IMR-90 (cell line): Measurements from ENCODE around the gene EMC9. TPM values are rescaled to one million over a fixed set of nuclear protein-coding genes. Genes with fewer than 3 reads are reported as not detected.

Experiments
- ATAC-seq: fragments of 200-7000 bp; cut with Tn5 transposase; 2 replicates; pipeline ENCODE4 v1.9.1; 2020; ENCODE audit warnings: low read depth, mild to moderate bottlenecking, moderate library complexity
- BruUV-seq: library from RNA; stranded (reverse); fragments of 400-500 nt; replicated peaks from 2 replicates; lab custom pipeline; 2021; lab: Mats Ljungman, UMichigan
- CTCF ChIA-PET: fragments of 300-600 bp; formaldehyde crosslinking; extraction: SDS; loops from one replicate; lab custom pipeline; 2021; ENCODE audit warnings: antibody characterized with exemption; lab: Yijun Ruan, JAX
- POLR2A ChIA-PET: fragments of 300-600 bp; sonication (Branson Sonifier 250); formaldehyde crosslinking; loops from one replicate; lab custom pipeline; 2022; ENCODE audit warnings: antibody characterized with exemption; ENCODE audit not compliant: unreplicated experiment; lab: Charles Lee
- DNase-seq: peaks from one replicate; pipeline ENCODE4 v3.0.0; 2013
- H2AFZ ChIP-seq: replicated peaks from 2 replicates; pipeline ENCODE3; 2013; ENCODE audit warnings: low read length, mild to moderate bottlenecking; ENCODE audit not compliant: poor library complexity
- H2AK5ac ChIP-seq: 2 replicates; pipeline ENCODE4 v1.6.1; 2013; ENCODE audit warnings: low read depth, low read length, inconsistent platforms
- H2AK9ac ChIP-seq: replicated peaks from 2 replicates; pipeline ENCODE3; 2013; ENCODE audit warnings: mild to moderate bottlenecking, low read depth, low read length, moderate library complexity; ENCODE audit not compliant: poor library complexity
- H2BK120ac ChIP-seq: 2 replicates; pipeline ENCODE4 v1.6.1; 2013; ENCODE audit warnings: low read depth, low read length, inconsistent platforms
- H2BK15ac ChIP-seq: 3 replicates; pipeline ENCODE4 v1.6.1; 2013; ENCODE audit warnings: low read depth, low read length, inconsistent platforms
- H2BK20ac ChIP-seq: 2 replicates; pipeline ENCODE4 v1.6.1; 2013; ENCODE audit warnings: low read depth, mild to moderate bottlenecking, inconsistent platforms, low read length, moderate library complexity
- H2BK5ac ChIP-seq: 2 replicates; pipeline ENCODE4 v1.6.1; 2013; ENCODE audit warnings: mild to moderate bottlenecking, low read depth, low read length, inconsistent platforms; ENCODE audit not compliant: poor library complexity, severe bottlenecking
- H3K14ac ChIP-seq: replicated peaks from 2 replicates; pipeline ENCODE4 v1.6.1; 2013; ENCODE audit warnings: low read depth, low read length, inconsistent platforms
- H3K18ac ChIP-seq: 2 replicates; pipeline ENCODE4 v1.6.1; 2013; ENCODE audit warnings: low read depth, low read length, control low read depth
- H3K23ac ChIP-seq: 2 replicates; pipeline ENCODE4 v1.6.1; 2013; ENCODE audit warnings: low read depth, low read length, inconsistent platforms
- H3K27ac ChIP-seq: 2 replicates; pipeline ENCODE4 v1.5.1; 2013; ENCODE audit warnings: mild to moderate bottlenecking, control low read depth, low read length; ENCODE audit not compliant: insufficient read depth
- H3K27me3 ChIP-seq: 2 replicates; pipeline ENCODE4 v1.6.1; 2013; ENCODE audit warnings: low read length; ENCODE audit not compliant: control insufficient read depth, insufficient read depth
- H3K36me3 ChIP-seq: 2 replicates; pipeline ENCODE4 v1.6.1; 2013; ENCODE audit warnings: low read length, mixed read lengths; ENCODE audit not compliant: control insufficient read depth, insufficient read depth
- H3K4ac ChIP-seq: 2 replicates; pipeline ENCODE4 v1.6.1; 2013; ENCODE audit warnings: low read depth, low read length, inconsistent platforms
- H3K4me1 ChIP-seq: 2 replicates; pipeline ENCODE4 v1.6.1; 2013; ENCODE audit warnings: low read length, mixed read lengths; ENCODE audit not compliant: control insufficient read depth, insufficient read depth
- H3K4me2 ChIP-seq: 2 replicates; pipeline ENCODE4 v1.6.1; 2013; ENCODE audit warnings: low read depth, mild to moderate bottlenecking, control low read depth, low read length, moderate library complexity
- H3K4me3 ChIP-seq: 2 replicates; pipeline ENCODE4 v1.5.1; 2013; ENCODE audit warnings: low read depth, mild to moderate bottlenecking, control low read depth, low read length, moderate library complexity; ENCODE audit not compliant: insufficient read depth
- H3K56ac ChIP-seq: 2 replicates; pipeline ENCODE4 v1.6.1; 2013; ENCODE audit warnings: low read length, inconsistent platforms; ENCODE audit not compliant: insufficient read depth; ENCODE audit errors: extremely low read depth
- H3K79me1 ChIP-seq, 2 experiments: 2 replicates each; pipeline ENCODE4 v1.6.1; 2013; ENCODE audit warnings: low read length in 2 of 2, inconsistent platforms in 1 of 2, low read depth in 1 of 2
- H3K9ac ChIP-seq: 2 replicates; pipeline ENCODE4 v1.6.1; 2013; ENCODE audit warnings: low read depth, low read length, control low read depth
- H3K9me1 ChIP-seq: 2 replicates; pipeline ENCODE4 v1.6.1; 2013; ENCODE audit warnings: low read length, inconsistent platforms; ENCODE audit not compliant: insufficient read depth
- H3K9me3 ChIP-seq: 2 replicates; pipeline ENCODE4 v1.6.1; 2013; ENCODE audit warnings: low read length; ENCODE audit not compliant: control insufficient read depth, insufficient read depth
- H4K20me1 ChIP-seq: 2 replicates; pipeline ENCODE4 v1.6.1; 2013; ENCODE audit warnings: low read length, inconsistent platforms; ENCODE audit not compliant: insufficient read depth
- H4K5ac ChIP-seq: 2 replicates; pipeline ENCODE4 v1.6.1; 2013; ENCODE audit warnings: mild to moderate bottlenecking, low read depth, low read length, control low read depth
- H4K8ac ChIP-seq, 2 experiments: 2 replicates each; pipeline ENCODE4 v1.6.1; 2013; ENCODE audit warnings: low read depth in 2 of 2, low read length in 2 of 2, control low read depth in 1 of 2, inconsistent platforms in 1 of 2
- H4K91ac ChIP-seq: 2 replicates; pipeline ENCODE4 v1.6.1; 2013; ENCODE audit warnings: low read depth, low read length, inconsistent platforms; ENCODE audit not compliant: insufficient read depth
- BHLHE40 ChIP-seq: fragments of 150-350 bp; IDR thresholded peaks from 2 replicates; pipeline ENCODE4 v1.6.1; 2016; ENCODE audit warnings: mild to moderate bottlenecking, low read depth, low read length
- CEBPB ChIP-seq: IDR thresholded peaks from 2 replicates; pipeline ENCODE4 v1.6.1; 2012; ENCODE audit warnings: low read depth, low read length, improper control_type of control experiment
- CHD1 ChIP-seq: IDR thresholded peaks from 2 replicates; pipeline ENCODE4 v1.6.1; 2012; ENCODE audit warnings: low read depth, low read length, improper control_type of control experiment
- CTCF ChIP-seq: conservative IDR thresholded peaks from 2 replicates; pipeline ENCODE4 v1.5.1; 2012; ENCODE audit warnings: mild to moderate bottlenecking, low read depth, low read length, improper control_type of control experiment
- ELK1 ChIP-seq: fragments of 150-350 bp; IDR thresholded peaks from 2 replicates; pipeline ENCODE4 v1.6.1; 2016; ENCODE audit warnings: low read depth, mild to moderate bottlenecking, low read length, moderate library complexity, borderline replicate concordance
- FOS ChIP-seq: fragments of 150-350 bp; IDR thresholded peaks from 2 replicates; pipeline ENCODE4 v1.6.1; 2016; ENCODE audit warnings: low read depth, low read length
- MAFK ChIP-seq: IDR thresholded peaks from 2 replicates; pipeline ENCODE4 v1.6.1; 2012; ENCODE audit warnings: low read depth, low read length, improper control_type of control experiment
- MAZ ChIP-seq: IDR thresholded peaks from 2 replicates; pipeline ENCODE4 v1.6.1; 2012; ENCODE audit warnings: low read depth, mild to moderate bottlenecking, low read length, improper control_type of control experiment, moderate library complexity, borderline replicate concordance
- MXI1 ChIP-seq: IDR thresholded peaks from 2 replicates; pipeline ENCODE4 v1.6.1; 2012; ENCODE audit warnings: low read depth, mild to moderate bottlenecking, low read length, moderate library complexity, borderline replicate concordance
- NFE2L2 ChIP-seq: fragments of 150-350 bp; IDR thresholded peaks from 2 replicates; pipeline ENCODE4 v1.6.1; 2016; ENCODE audit warnings: low read depth, mild to moderate bottlenecking, low read length
- POLR2A ChIP-seq: IDR thresholded peaks from 2 replicates; pipeline ENCODE4 v1.6.1; 2012; ENCODE audit warnings: mild to moderate bottlenecking, low read depth, low read length
- RAD21 ChIP-seq: IDR thresholded peaks from 2 replicates; pipeline ENCODE4 v1.6.1; 2012; ENCODE audit warnings: low read length, improper control_type of control experiment
- RCOR1 ChIP-seq: IDR thresholded peaks from 2 replicates; pipeline ENCODE4 v1.6.1; 2012; ENCODE audit warnings: mild to moderate bottlenecking, low read length, improper control_type of control experiment; ENCODE audit not compliant: insufficient replicate concordance
- RFX5 ChIP-seq: IDR thresholded peaks from 2 replicates; pipeline ENCODE4 v1.8.0; 2012; ENCODE audit warnings: low read depth, mild to moderate bottlenecking, low read length, moderate library complexity
- SMC3 ChIP-seq: fragments of 150-350 bp; IDR thresholded peaks from 2 replicates; pipeline ENCODE4 v1.6.1; 2016; ENCODE audit warnings: low read depth, mild to moderate bottlenecking, antibody characterized with exemption, low read length, moderate library complexity
- USF2 ChIP-seq: fragments of 150-350 bp; IDR thresholded peaks from 2 replicates; pipeline ENCODE4 v1.6.1; 2017; ENCODE audit warnings: mild to moderate bottlenecking, antibody characterized with exemption, low read length, low read depth
- WGBS, 2 experiments: methylation state at CpG; one replicate each; pipeline versions ENCODE4 v1.1.5 to v1.1.7; 2013; ENCODE audit warnings: missing lambda C conversion rate in 2 of 2; ENCODE audit not compliant: insufficient read length in 1 of 2; ENCODE audit errors: extremely low coverage in 2 of 2; 5-methylcytosine and 5-hydroxymethylcytosine counted together
- dilution Hi-C: fragments of 300-500 bp; cut with HindIII; formaldehyde crosslinking; loops from one replicate; pipeline ENCODE4 v1.14.3; 2018; ENCODE audit warnings: low sequenced_read_pairs; ENCODE audit not compliant: unreplicated experiment
- in situ Hi-C: fragments of 300-500 bp; cut with MboI; formaldehyde crosslinking; loops from 3 replicates; pipeline ENCODE4 v1.14.3; 2019; ENCODE audit warnings: low sequenced_read_pairs, inconsistent platforms, mixed read lengths
- intact Hi-C: fragments of 100-400 bp; cut with micrococcal nuclease; formaldehyde crosslinking; loops from 2 replicates; pipeline ENCODE4 v1.10.0; 2022
- polyA plus RNA-seq, 3 experiments: library from polyadenylated mRNA; depleted of rRNA; stranded (reverse); fragments of >200 nt; gene quantifications; 2 replicates each; pipeline ENCODE4 v1.2.3, GENCODE V29; 2012; ENCODE audit warnings: low replicate concordance in 1 of 3
- total RNA-seq: library from RNA; depleted of rRNA; stranded (reverse); fragments of >200 nt; gene quantifications from 2 replicates; pipeline ENCODE4 v1.2.3, GENCODE V29; 2012

Gene EMC9
- total and polyA plus RNA-seq, 2 of the 4 experiments (the other 2 are of a cell fraction) = 15.1 to 19.2 TPM

DNA sequence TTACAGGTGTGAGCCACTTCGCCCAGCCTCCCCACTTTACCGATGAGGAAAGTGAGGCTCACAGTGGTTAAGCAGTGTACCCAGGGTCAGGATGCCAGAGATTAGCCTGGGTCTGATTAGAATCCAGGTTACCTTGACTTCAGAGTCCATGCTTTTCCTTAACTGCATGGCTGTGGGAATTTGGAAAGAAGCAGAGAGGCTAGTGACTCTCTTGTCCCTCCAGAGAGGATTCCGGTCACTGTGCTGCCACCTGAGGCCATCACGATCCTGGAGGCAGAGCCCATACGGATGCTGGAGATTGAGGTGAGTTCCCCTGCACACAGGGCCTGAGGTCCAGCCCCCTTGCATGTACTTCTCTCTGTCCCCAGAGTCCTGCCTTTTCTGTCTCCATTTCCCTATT, 35.2 kb upstream of the EMC9 start:
- Histone ChIP-seq H4K5ac (no peak overlapping the region), H3K4me2 (no peak overlapping the region), H3K36me3 (peaks cover 55% of the 10 kb centered on the region), H2BK20ac (no peak overlapping the region), H3K27me3 (no peaks in the 10 kb centered on the region), H4K20me1 (no peaks in the 10 kb centered on the region), H3K14ac (no peak overlapping the region), H3K9me1 (no peaks in the 10 kb centered on the region), H3K23ac (no peak overlapping the region), H2BK15ac (no peak overlapping the region), H3K79me1 (no peaks in the 10 kb centered on the region; a peak in 1 of 4 replicates), H2AK9ac (no peak overlapping the region), H4K91ac (no peak overlapping the region), H3K27ac (no peak overlapping the region), H3K9ac (no peak overlapping the region), H2AK5ac (no peak overlapping the region), H3K4ac (no peak overlapping the region), H3K4me1 (peaks cover 2% of the 10 kb centered on the region; the same call in 1 of the 2 replicates), H2AFZ (no peak overlapping the region), H3K56ac (no peak overlapping the region), H4K8ac (no peak overlapping the region), H2BK5ac (no peak overlapping the region), H3K4me3 (no peak overlapping the region), H3K18ac (no peak overlapping the region), H2BK120ac (no peak overlapping the region), H3K9me3 (no peaks in the 10 kb centered on the region)
- intact Hi-C loops (no loop called here), in situ Hi-C loops (no loop called here), dilution Hi-C loops (no loop called here)
- no TSS peak for BruUV-seq
- DNase-seq (no peak), ATAC-seq (no peak)
- ChIA-PET CTCF (interaction anchor here (0.7 kb wide), 1 partner anchor 15 kb away, joined by 3 read pairs; the partner anchor contains the start of gene IRF9), POLR2A (no interaction called here)
- TF ChIP-seq FOS = no peak
- TF ChIP-seq CEBPB = no peak
- TF ChIP-seq MXI1 = no peak
- TF ChIP-seq SMC3 = no peak
- no peak for TF ChIP-seq ELK1
- no peak for TF ChIP-seq CHD1
- TF ChIP-seq BHLHE40 = no peak
- no peak for TF ChIP-seq NFE2L2
- TF ChIP-seq POLR2A = no peak
- TF ChIP-seq CTCF = no peak
- TF ChIP-seq RFX5 = no peak
- TF ChIP-seq USF2 = no peak
- TF ChIP-seq RAD21 = no peak
- TF ChIP-seq RCOR1 = no peak
- no peak for TF ChIP-seq MAFK
- no peak for TF ChIP-seq MAZ
- WGBS, 2 experiments = 100% methylated on average over 4 of the region's 5 CpGs; no CpG with 5 or more reads in 1 of the 2 experiments
